ENCODE results near the gene PIGU. TPM values are rescaled to one million over a fixed set of nuclear protein-coding genes. Genes with fewer than 3 reads are reported as not detected.

PIGU gene
- total and polyA plus RNA-seq, 2 of the 13 experiments (the other 11 are each of a cell fraction or from before 2014, with no cell fraction given), result 45.5 to 231 TPM

DNA sequence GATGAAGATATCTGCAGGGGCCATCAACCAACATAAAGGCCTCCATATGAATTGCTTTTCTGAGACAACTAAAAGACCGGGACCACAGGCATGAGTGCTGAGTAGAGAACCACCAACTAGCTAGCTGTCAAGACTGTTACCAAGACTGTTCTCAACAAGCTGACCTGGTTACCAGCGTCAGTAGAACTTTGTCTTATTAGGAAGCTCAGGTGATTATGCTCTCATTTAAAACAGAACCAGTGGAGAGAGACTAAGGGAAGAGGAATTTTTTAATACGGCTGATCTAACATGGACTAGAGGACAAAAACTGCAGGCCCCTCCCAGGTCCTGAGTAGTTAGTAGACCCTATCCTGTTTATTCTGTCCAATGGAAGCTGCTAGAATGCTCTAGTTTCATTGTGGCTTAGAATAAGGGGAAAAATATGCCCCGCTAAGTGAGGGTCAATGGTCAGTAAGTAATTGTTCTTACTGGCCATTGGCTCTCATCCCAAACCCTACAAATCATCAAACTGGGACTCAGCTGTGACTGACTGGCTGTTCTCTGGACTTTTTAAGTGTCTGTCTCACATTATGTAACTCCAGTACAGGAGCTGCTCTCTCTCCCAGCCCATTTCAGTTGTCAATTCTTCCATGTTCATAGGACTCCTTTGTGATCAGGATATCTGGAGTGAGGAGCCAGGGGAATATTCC, 164.5 kb downstream of the PIGU start (continued):
- TF ChIP-seq ISX (CRISPR knock-in tag; conservative IDR thresholded peaks at IDR 0.05) (0 out of 2 replicates have a peak, but pooled peaks have one; percentile 44), EED (CRISPR knock-in tag; IDR thresholded peaks at IDR 0.05) (no peak), NONO (IDR thresholded peaks at IDR 0.05) (no peak), NONO (CRISPR knock-in tag; conservative IDR thresholded peaks at IDR 0.05) (peak; percentile 85), SOX13 (IDR thresholded peaks at IDR 0.05) (no peak), SOX13 (CRISPR knock-in tag; conservative IDR thresholded peaks at IDR 0.05 in 1 of 2, IDR thresholded peaks at IDR 0.05 in 1 of 2) (peak in 1 of 2 experiments; percentile 80; a peak in 2 of 4 replicates), YEATS4 (CRISPR knock-in tag; IDR thresholded peaks at IDR 0.05; ENCODE audit: borderline replicate concordance) (no peak; the same call in 1 of the 2 replicates), RNF2 (conservative IDR thresholded peaks at IDR 0.05; ENCODE audit: low read depth) (no peak), CEBPB (IDR thresholded peaks at IDR 0.05; ENCODE audit: borderline replicate concordance, low read depth, low read length) (no peak), ZBTB20 (CRISPR knock-in tag; IDR thresholded peaks at IDR 0.05; ENCODE audit: borderline replicate concordance, low read depth) (no peak; the same call in 1 of the 2 replicates), CBX2 (IDR thresholded peaks at IDR 0.05; ENCODE audit: low read depth, low read length) (no peak), CBX2 (CRISPR knock-in tag; IDR thresholded peaks at IDR 0.05; ENCODE audit: low read depth) (no peak), DNMT1 (CRISPR knock-in tag; IDR thresholded peaks at IDR 0.05) (no peak)
- TF ChIP-seq, protein P1, sequence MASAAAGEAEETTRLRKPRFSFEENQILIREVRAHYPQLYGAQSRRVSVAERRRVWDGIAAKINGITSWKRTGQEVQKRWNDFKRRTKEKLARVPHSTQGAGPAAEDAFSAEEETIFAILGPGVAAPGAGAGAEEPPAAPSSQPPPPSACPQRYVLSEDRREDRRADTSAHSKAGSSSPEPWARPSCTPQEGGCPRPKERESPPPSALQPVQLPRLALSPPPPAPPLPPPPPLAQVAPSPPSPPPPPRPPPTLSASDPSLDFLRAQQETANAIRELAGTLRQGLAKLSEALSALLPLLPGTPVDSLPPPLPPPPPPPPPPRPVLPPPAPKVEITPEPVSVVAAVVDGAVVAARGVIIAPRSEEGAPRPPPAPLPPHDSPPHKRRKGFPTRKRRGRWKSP (CRISPR knock-in tag; IDR thresholded peaks at IDR 0.05), result peak; percentile 34; the same call in 1 of the 2 replicates
- TF ChIP-seq, protein P2, sequence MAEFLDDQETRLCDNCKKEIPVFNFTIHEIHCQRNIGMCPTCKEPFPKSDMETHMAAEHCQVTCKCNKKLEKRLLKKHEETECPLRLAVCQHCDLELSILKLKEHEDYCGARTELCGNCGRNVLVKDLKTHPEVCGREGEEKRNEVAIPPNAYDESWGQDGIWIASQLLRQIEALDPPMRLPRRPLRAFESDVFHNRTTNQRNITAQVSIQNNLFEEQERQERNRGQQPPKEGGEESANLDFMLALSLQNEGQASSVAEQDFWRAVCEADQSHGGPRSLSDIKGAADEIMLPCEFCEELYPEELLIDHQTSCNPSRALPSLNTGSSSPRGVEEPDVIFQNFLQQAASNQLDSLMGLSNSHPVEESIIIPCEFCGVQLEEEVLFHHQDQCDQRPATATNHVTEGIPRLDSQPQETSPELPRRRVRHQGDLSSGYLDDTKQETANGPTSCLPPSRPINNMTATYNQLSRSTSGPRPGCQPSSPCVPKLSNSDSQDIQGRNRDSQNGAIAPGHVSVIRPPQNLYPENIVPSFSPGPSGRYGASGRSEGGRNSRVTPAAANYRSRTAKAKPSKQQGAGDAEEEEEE (CRISPR knock-in tag; IDR thresholded peaks at IDR 0.05; ENCODE audit: borderline replicate concordance), result no peak
- TF ChIP-seq, protein P3, sequence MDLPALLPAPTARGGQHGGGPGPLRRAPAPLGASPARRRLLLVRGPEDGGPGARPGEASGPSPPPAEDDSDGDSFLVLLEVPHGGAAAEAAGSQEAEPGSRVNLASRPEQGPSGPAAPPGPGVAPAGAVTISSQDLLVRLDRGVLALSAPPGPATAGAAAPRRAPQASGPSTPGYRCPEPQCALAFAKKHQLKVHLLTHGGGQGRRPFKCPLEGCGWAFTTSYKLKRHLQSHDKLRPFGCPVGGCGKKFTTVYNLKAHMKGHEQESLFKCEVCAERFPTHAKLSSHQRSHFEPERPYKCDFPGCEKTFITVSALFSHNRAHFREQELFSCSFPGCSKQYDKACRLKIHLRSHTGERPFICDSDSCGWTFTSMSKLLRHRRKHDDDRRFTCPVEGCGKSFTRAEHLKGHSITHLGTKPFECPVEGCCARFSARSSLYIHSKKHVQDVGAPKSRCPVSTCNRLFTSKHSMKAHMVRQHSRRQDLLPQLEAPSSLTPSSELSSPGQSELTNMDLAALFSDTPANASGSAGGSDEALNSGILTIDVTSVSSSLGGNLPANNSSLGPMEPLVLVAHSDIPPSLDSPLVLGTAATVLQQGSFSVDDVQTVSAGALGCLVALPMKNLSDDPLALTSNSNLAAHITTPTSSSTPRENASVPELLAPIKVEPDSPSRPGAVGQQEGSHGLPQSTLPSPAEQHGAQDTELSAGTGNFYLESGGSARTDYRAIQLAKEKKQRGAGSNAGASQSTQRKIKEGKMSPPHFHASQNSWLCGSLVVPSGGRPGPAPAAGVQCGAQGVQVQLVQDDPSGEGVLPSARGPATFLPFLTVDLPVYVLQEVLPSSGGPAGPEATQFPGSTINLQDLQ (CRISPR knock-in tag; IDR thresholded peaks at IDR 0.05), result no peak
- TF ChIP-seq, protein P4, sequence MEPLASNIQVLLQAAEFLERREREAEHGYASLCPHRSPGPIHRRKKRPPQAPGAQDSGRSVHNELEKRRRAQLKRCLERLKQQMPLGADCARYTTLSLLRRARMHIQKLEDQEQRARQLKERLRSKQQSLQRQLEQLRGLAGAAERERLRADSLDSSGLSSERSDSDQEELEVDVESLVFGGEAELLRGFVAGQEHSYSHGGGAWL (CRISPR knock-in tag; IDR thresholded peaks at IDR 0.05), result no peak
- TF ChIP-seq, protein P5, sequence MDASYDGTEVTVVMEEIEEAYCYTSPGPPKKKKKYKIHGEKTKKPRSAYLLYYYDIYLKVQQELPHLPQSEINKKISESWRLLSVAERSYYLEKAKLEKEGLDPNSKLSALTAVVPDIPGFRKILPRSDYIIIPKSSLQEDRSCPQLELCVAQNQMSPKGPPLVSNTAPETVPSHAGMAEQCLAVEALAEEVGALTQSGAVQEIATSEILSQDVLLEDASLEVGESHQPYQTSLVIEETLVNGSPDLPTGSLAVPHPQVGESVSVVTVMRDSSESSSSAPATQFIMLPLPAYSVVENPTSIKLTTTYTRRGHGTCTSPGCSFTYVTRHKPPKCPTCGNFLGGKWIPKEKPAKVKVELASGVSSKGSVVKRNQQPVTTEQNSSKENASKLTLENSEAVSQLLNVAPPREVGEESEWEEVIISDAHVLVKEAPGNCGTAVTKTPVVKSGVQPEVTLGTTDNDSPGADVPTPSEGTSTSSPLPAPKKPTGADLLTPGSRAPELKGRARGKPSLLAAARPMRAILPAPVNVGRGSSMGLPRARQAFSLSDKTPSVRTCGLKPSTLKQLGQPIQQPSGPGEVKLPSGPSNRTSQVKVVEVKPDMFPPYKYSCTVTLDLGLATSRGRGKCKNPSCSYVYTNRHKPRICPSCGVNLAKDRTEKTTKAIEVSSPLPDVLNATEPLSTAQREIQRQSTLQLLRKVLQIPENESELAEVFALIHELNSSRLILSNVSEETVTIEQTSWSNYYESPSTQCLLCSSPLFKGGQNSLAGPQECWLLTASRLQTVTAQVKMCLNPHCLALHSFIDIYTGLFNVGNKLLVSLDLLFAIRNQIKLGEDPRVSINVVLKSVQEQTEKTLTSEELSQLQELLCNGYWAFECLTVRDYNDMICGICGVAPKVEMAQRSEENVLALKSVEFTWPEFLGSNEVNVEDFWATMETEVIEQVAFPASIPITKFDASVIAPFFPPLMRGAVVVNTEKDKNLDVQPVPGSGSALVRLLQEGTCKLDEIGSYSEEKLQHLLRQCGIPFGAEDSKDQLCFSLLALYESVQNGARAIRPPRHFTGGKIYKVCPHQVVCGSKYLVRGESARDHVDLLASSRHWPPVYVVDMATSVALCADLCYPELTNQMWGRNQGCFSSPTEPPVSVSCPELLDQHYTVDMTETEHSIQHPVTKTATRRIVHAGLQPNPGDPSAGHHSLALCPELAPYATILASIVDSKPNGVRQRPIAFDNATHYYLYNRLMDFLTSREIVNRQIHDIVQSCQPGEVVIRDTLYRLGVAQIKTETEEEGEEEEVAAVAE (CRISPR knock-in tag; IDR thresholded peaks at IDR 0.05; ENCODE audit: borderline replicate concordance), result no peak
